ENCODE results near the gene GMNN.

GRCh38 chr6:24743265-24743943 lies 31.3 kb upstream of the GMNN start:
- TF ChIP-seq, protein P1, sequence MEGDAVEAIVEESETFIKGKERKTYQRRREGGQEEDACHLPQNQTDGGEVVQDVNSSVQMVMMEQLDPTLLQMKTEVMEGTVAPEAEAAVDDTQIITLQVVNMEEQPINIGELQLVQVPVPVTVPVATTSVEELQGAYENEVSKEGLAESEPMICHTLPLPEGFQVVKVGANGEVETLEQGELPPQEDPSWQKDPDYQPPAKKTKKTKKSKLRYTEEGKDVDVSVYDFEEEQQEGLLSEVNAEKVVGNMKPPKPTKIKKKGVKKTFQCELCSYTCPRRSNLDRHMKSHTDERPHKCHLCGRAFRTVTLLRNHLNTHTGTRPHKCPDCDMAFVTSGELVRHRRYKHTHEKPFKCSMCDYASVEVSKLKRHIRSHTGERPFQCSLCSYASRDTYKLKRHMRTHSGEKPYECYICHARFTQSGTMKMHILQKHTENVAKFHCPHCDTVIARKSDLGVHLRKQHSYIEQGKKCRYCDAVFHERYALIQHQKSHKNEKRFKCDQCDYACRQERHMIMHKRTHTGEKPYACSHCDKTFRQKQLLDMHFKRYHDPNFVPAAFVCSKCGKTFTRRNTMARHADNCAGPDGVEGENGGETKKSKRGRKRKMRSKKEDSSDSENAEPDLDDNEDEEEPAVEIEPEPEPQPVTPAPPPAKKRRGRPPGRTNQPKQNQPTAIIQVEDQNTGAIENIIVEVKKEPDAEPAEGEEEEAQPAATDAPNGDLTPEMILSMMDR (conservative IDR thresholded peaks at IDR 0.05; ENCODE audit: low read length), result no peak
- no peak for TF ChIP-seq EZH2phosphoT487 (IDR thresholded peaks at IDR 0.05; ENCODE audit: borderline replicate concordance)

All from Loucy (cell line).